SK-N-SH (cell line): ENCODE data around the gene CNKSR2. TPM values are rescaled to one million over a fixed set of nuclear protein-coding genes. Genes with fewer than 3 reads are reported as not detected.

Experiments
- CTCF ChIA-PET: fragments of 300-600, 350-600 bp; formaldehyde crosslinking; extraction: SDS; loops from one replicate; lab custom pipeline; 2021; lab: Yijun Ruan, JAX
- POLR2A ChIA-PET: fragments of 350-600 bp; sonication (Branson Sonifier 250); formaldehyde crosslinking; extraction: SDS; loops from one replicate; lab custom pipeline; 2020; ENCODE audit warnings: antibody characterized with exemption, inconsistent platforms; lab: Yijun Ruan, JAX
- DNase-seq: peaks from one replicate; pipeline ENCODE4 v3.0.0; 2012
- H2AFZ ChIP-seq: fragments of 200-600 bp; sonication (generic); 2 replicates; pipeline ENCODE4 v1.8.1; 2016; ENCODE audit warnings: antibody characterized with exemption, mild to moderate bottlenecking, low read depth
- H3F3A ChIP-seq: fragments of 200-600 bp; sonication (generic); replicated peaks from 2 replicates; pipeline ENCODE3; 2016; ENCODE audit warnings: antibody characterized with exemption, mild to moderate bottlenecking; ENCODE audit not compliant: insufficient read depth
- H3K27ac ChIP-seq, 2 experiments: fragments of 200-500 bp in 1 of 2; fragments of 200-600 bp in 1 of 2; sonication (Bioruptor generic) in 1 of 2; sonication (generic), shearing (Covaris generic) in 1 of 2; 2 replicates each; pipeline versions ENCODE4 v1.5.1 to v1.6.1; 2014 to 2016; ENCODE audit warnings: low read depth in 2 of 2, inconsistent platforms in 1 of 2, low read length in 1 of 2, mild to moderate bottlenecking in 1 of 2, mixed read lengths in 1 of 2
- H3K27me3 ChIP-seq: fragments of 200-600 bp; sonication (generic), shearing (Covaris generic); 2 replicates; pipeline ENCODE4 v1.6.1; 2016; ENCODE audit warnings: mixed run types; ENCODE audit not compliant: insufficient read depth
- H3K36me3 ChIP-seq, 2 experiments: fragments of 200-500 bp in 1 of 2; fragments of 200-600 bp in 1 of 2; sonication (Bioruptor generic) in 1 of 2; sonication (generic) in 1 of 2; replicated peaks in 1 of 2; 2 replicates each; pipeline versions ENCODE3 to v1.5.1; 2014 to 2016; ENCODE audit warnings: low read length in 1 of 2, mild to moderate bottlenecking in 1 of 2; ENCODE audit not compliant: insufficient read depth in 2 of 2, control insufficient read depth in 1 of 2
- H3K4me1 ChIP-seq, 2 experiments: fragments of 200-500 bp in 1 of 2; fragments of 200-600 bp in 1 of 2; sonication (Bioruptor generic) in 1 of 2; sonication (generic), shearing (Covaris generic) in 1 of 2; 2 replicates each; pipeline versions ENCODE4 v1.5.1 to v1.6.1; 2014 to 2016; ENCODE audit warnings: low read depth in 1 of 2, low read length in 1 of 2, mixed run types in 1 of 2; ENCODE audit not compliant: insufficient read depth in 2 of 2, control insufficient read depth in 1 of 2
- H3K4me2 ChIP-seq: fragments of 200-600 bp; sonication (generic), shearing (Covaris generic); 2 replicates; pipeline ENCODE4 v1.6.1; 2017; ENCODE audit warnings: mixed run types
- H3K4me3 ChIP-seq, 2 experiments: fragments of 200-500 bp in 1 of 2; fragments of 200-600 bp in 1 of 2; sonication (Bioruptor generic) in 1 of 2; sonication (generic), shearing (Covaris generic) in 1 of 2; 2 replicates each; pipeline versions ENCODE4 v1.5.1 to v1.8.1; 2014 to 2016; ENCODE audit warnings: low read depth in 2 of 2, inconsistent platforms in 1 of 2, low read length in 1 of 2, mild to moderate bottlenecking in 1 of 2, mixed read lengths in 1 of 2, moderate library complexity in 1 of 2
- H3K79me2 ChIP-seq: fragments of 200-600 bp; sonication (generic); 2 replicates; pipeline ENCODE4 v1.8.1; 2017; ENCODE audit warnings: mild to moderate bottlenecking; ENCODE audit not compliant: insufficient read depth
- H3K9ac ChIP-seq: fragments of 200-600 bp; sonication (generic); 2 replicates; pipeline ENCODE4 v1.6.1; 2017; ENCODE audit warnings: mixed run types
- H3K9me2 ChIP-seq: fragments of 200-600 bp; sonication (generic); 2 replicates; pipeline ENCODE4 v1.6.1; 2017; ENCODE audit warnings: mixed run types
- H3K9me3 ChIP-seq: fragments of 200-600 bp; sonication (generic); 2 replicates; pipeline ENCODE4 v1.6.1; 2017; ENCODE audit warnings: mixed run types, mild to moderate bottlenecking, moderate library complexity
- H4K20me1 ChIP-seq: fragments of 200-600 bp; sonication (generic); 2 replicates; pipeline ENCODE4 v1.6.1; 2017; ENCODE audit warnings: mild to moderate bottlenecking, mixed run types; ENCODE audit not compliant: insufficient read depth
- CHD2 ChIP-seq: fragments of 150-350 bp; IDR thresholded peaks from 2 replicates; pipeline ENCODE4 v1.6.1; 2018; ENCODE audit warnings: low read length; ENCODE audit not compliant: partially characterized antibody
- ELF1 ChIP-seq: IDR thresholded peaks from 2 replicates; pipeline ENCODE4 v1.4.0; 2012
- EP300 ChIP-seq, 2 experiments: IDR thresholded peaks; 2 replicates each; pipeline versions ENCODE4 v1.4.0 to v1.6.1; 2012; ENCODE audit warnings: borderline replicate concordance in 1 of 2, low read depth in 1 of 2, low read length in 1 of 2
- FOSL2 ChIP-seq: IDR thresholded peaks from 2 replicates; pipeline ENCODE4 v1.4.0; 2012; ENCODE audit warnings: low read depth, mild to moderate bottlenecking, moderate library complexity, borderline replicate concordance
- FOXJ3 ChIP-seq: sonication (generic); formaldehyde crosslinking; IDR thresholded peaks from 2 replicates; pipeline ENCODE4 v1.5.1; 2020; ENCODE audit warnings: mild to moderate bottlenecking, missing genetic modification reagents
- FOXM1 ChIP-seq: IDR thresholded peaks from 2 replicates; pipeline ENCODE4 v1.4.0; 2012; ENCODE audit warnings: low read depth, mild to moderate bottlenecking
- GABPA ChIP-seq: IDR thresholded peaks from 2 replicates; pipeline ENCODE4 v1.4.0; 2012; ENCODE audit warnings: low read depth, mild to moderate bottlenecking
- NRF1 ChIP-seq: IDR thresholded peaks from 2 replicates; pipeline ENCODE4 v1.6.1; 2012; ENCODE audit warnings: low read depth, mild to moderate bottlenecking, low read length
- PBX3 ChIP-seq: IDR thresholded peaks from 2 replicates; pipeline ENCODE4; 2012
- POLR2AphosphoS5 ChIP-seq: IDR thresholded peaks from 2 replicates; pipeline ENCODE4 v1.6.1; 2012; ENCODE audit warnings: low read depth, low read length
- RAD21 ChIP-seq: IDR thresholded peaks from 2 replicates; pipeline ENCODE4 v1.6.1; 2012; ENCODE audit warnings: mild to moderate bottlenecking, low read length
- RCOR1 ChIP-seq: fragments of 150-350 bp; IDR thresholded peaks from 2 replicates; pipeline ENCODE4 v1.6.1; 2017; ENCODE audit warnings: antibody characterized with exemption, low read length
- REST ChIP-seq: IDR thresholded peaks from 2 replicates; pipeline ENCODE4 v1.6.1; 2012; ENCODE audit warnings: mild to moderate bottlenecking, low read depth, low read length, moderate library complexity
- RXRA ChIP-seq: IDR thresholded peaks from 2 replicates; pipeline ENCODE4 v1.4.0; 2012; ENCODE audit warnings: low read depth, mild to moderate bottlenecking, borderline replicate concordance
- SMC3 ChIP-seq: IDR thresholded peaks from 2 replicates; pipeline ENCODE4 v1.6.1; 2012; ENCODE audit warnings: low read depth, low read length, improper control_type of control experiment
- TAF1 ChIP-seq: IDR thresholded peaks from 2 replicates; pipeline ENCODE4 v1.6.1; 2012; ENCODE audit warnings: low read depth, mild to moderate bottlenecking, low read length, moderate library complexity, borderline replicate concordance
- TCF12 ChIP-seq: IDR thresholded peaks from 2 replicates; pipeline ENCODE4 v1.4.0; 2012
- TEAD4 ChIP-seq: IDR thresholded peaks from 2 replicates; pipeline ENCODE4 v1.4.0; 2012; ENCODE audit warnings: mild to moderate bottlenecking, borderline replicate concordance; ENCODE audit not compliant: insufficient read depth
- USF2 ChIP-seq: fragments of 150-350 bp; IDR thresholded peaks from 2 replicates; pipeline ENCODE4 v1.6.1; 2017; ENCODE audit warnings: antibody characterized with exemption, low read length, low read depth, borderline replicate concordance
- WGBS: methylation state at CpG from one replicate; pipeline ENCODE4 v1.1.6; 2017; ENCODE audit warnings: low lambda C conversion rate; 5-methylcytosine and 5-hydroxymethylcytosine counted together
- polyA plus RNA-seq, 3 experiments: library from polyadenylated mRNA; depleted of rRNA; stranded (reverse); fragments of >200 nt; gene quantifications; 2 replicates each; pipeline ENCODE4 v1.2.3, GENCODE V29; 2012
- TF ChIP-seq, protein P1 (sequence below): fragments of 200-600 bp; sonication (generic); IDR thresholded peaks from 2 replicates; pipeline ENCODE4 v1.6.1; 2017; ENCODE audit warnings: antibody characterized with exemption, mild to moderate bottlenecking, moderate library complexity

The CNKSR2 gene
- polyA plus RNA-seq, 1 of the 3 experiments (the other 2 are of a cell fraction): 0.03 TPM

- Histone ChIP-seq H3K36me3 (no peaks in the 10 kb centered on the region), H3K27me3 (no peaks in the 10 kb centered on the region), H3K4me1 (no peaks in the 10 kb centered on the region), H3K9me3 (no peaks in the 10 kb centered on the region), H4K20me1 (no peaks in the 10 kb centered on the region), H3K9me2 (no peaks in the 10 kb centered on the region), H3F3A (no peaks in the 10 kb centered on the region), H3K4me2 (no peak overlapping the region), H3K4me3 (no peak overlapping the region), H3K27ac (no peak overlapping the region), H3K79me2 (no peaks in the 10 kb centered on the region), H3K9ac (no peak overlapping the region), H2AFZ (no peak overlapping the region)
- ChIA-PET POLR2A (no interaction called here), CTCF (interaction anchor here (0.6 to 1.5 kb wide), 4 partner anchors 14 to 340 kb away, joined by 3 read pairs; no protein-coding TSS in a partner anchor)
- DNase-seq: no peak
- no peak for TF ChIP-seq NRF1
- no peak for TF ChIP-seq FOXJ3 (CRISPR knock-in tag)
- no peak for TF ChIP-seq GABPA
- no peak for TF ChIP-seq TAF1
- TF ChIP-seq TEAD4: no peak
- TF ChIP-seq FOSL2: no peak
- no peak for TF ChIP-seq EP300 (IDR thresholded peaks at IDR 0.05; ENCODE audit: borderline replicate concordance in 1 of 2, low read depth in 1 of 2, low read length in 1 of 2)
- no peak for TF ChIP-seq REST
- TF ChIP-seq RXRA: no peak
- TF ChIP-seq, protein P1, sequence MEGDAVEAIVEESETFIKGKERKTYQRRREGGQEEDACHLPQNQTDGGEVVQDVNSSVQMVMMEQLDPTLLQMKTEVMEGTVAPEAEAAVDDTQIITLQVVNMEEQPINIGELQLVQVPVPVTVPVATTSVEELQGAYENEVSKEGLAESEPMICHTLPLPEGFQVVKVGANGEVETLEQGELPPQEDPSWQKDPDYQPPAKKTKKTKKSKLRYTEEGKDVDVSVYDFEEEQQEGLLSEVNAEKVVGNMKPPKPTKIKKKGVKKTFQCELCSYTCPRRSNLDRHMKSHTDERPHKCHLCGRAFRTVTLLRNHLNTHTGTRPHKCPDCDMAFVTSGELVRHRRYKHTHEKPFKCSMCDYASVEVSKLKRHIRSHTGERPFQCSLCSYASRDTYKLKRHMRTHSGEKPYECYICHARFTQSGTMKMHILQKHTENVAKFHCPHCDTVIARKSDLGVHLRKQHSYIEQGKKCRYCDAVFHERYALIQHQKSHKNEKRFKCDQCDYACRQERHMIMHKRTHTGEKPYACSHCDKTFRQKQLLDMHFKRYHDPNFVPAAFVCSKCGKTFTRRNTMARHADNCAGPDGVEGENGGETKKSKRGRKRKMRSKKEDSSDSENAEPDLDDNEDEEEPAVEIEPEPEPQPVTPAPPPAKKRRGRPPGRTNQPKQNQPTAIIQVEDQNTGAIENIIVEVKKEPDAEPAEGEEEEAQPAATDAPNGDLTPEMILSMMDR: no peak
- TF ChIP-seq POLR2AphosphoS5: no peak
- no peak for TF ChIP-seq CHD2
- WGBS: 16% methylated on average over 1 of the region's 1 CpG
Observed at GRCh38 chrX:21408788-21409187, 34.6 kb downstream of the CNKSR2 start.

DNA sequence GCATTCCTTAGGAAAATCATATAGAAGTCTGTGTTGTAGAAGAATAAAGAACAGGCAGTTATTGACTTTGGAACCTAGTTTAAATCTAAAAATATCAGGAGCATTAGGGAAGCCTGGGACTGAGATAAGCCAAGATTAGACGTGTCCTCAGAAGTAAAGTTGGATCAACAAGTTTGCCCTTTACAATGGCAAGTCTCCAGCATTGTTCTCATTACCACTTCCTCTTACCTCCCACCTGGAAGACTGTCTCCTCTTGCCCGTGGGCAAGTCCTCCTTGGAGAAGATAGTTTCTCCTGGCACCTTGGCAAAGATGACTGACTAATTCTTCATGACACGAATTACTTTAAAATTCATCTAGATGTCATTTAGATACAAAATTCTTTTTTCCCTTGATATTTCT is 37.8 kb downstream of the CNKSR2 start:
- Histone ChIP-seq H3K4me3 (no peak overlapping the region), H4K20me1 (no peaks in the 10 kb centered on the region), H3K9me2 (no peaks in the 10 kb centered on the region), H3K79me2 (no peaks in the 10 kb centered on the region), H3K27ac (no peak overlapping the region), H3K36me3 (no peaks in the 10 kb centered on the region), H3K9ac (no peak overlapping the region), H3K4me1 (no peaks in the 10 kb centered on the region), H3F3A (no peaks in the 10 kb centered on the region), H2AFZ (no peak overlapping the region), H3K4me2 (no peak overlapping the region), H3K9me3 (no peaks in the 10 kb centered on the region), H3K27me3 (no peaks in the 10 kb centered on the region)
- WGBS: 14% methylated on average over 3 of the region's 3 CpGs
- CTCF ChIA-PET: no interaction called here
- POLR2A ChIA-PET: no interaction called here
- no peak for DNase-seq
- TF ChIP-seq PBX3: no peak
- no peak for TF ChIP-seq RAD21
- no peak for TF ChIP-seq TAF1
- no peak for TF ChIP-seq USF2
- TF ChIP-seq FOXM1: no peak
- TF ChIP-seq SMC3: no peak
- no peak for TF ChIP-seq FOXJ3 (CRISPR knock-in tag)
- no peak for TF ChIP-seq TCF12
- TF ChIP-seq EP300 (IDR thresholded peaks at IDR 0.05; ENCODE audit: borderline replicate concordance in 1 of 2, low read depth in 1 of 2, low read length in 1 of 2): no peak
- no peak for TF ChIP-seq ELF1
- TF ChIP-seq, protein P1: no peak
- no peak for TF ChIP-seq RCOR1
